GM18951 (cell line): Measurements from ENCODE around the gene ZNF433.
A peak's percentile ranks its signal among the peaks of the same experiment; 100 is the strongest.
"Not testable (repeated sequence)": the region's sequence is repeated elsewhere in the genome, so short reads cannot be mapped to it uniquely, and the experiment has no call there.

Source experiments
- POLR2A ChIP-seq: IDR thresholded peaks from 4 replicates; pipeline ENCODE4 v1.6.1; 2011; ENCODE audit warnings: mild to moderate bottlenecking; ENCODE audit not compliant: insufficient read length, insufficient read depth; ENCODE audit errors: extremely low read depth
- in situ Hi-C: fragments of 300-500 bp; cut with MboI; formaldehyde crosslinking; loops from one replicate; pipeline ENCODE4 v1.12.0; 2022; ENCODE audit warnings: low sequenced_read_pairs, mixed read lengths, inconsistent platforms; ENCODE audit not compliant: unreplicated experiment

ZNF433 gene

DNA sequence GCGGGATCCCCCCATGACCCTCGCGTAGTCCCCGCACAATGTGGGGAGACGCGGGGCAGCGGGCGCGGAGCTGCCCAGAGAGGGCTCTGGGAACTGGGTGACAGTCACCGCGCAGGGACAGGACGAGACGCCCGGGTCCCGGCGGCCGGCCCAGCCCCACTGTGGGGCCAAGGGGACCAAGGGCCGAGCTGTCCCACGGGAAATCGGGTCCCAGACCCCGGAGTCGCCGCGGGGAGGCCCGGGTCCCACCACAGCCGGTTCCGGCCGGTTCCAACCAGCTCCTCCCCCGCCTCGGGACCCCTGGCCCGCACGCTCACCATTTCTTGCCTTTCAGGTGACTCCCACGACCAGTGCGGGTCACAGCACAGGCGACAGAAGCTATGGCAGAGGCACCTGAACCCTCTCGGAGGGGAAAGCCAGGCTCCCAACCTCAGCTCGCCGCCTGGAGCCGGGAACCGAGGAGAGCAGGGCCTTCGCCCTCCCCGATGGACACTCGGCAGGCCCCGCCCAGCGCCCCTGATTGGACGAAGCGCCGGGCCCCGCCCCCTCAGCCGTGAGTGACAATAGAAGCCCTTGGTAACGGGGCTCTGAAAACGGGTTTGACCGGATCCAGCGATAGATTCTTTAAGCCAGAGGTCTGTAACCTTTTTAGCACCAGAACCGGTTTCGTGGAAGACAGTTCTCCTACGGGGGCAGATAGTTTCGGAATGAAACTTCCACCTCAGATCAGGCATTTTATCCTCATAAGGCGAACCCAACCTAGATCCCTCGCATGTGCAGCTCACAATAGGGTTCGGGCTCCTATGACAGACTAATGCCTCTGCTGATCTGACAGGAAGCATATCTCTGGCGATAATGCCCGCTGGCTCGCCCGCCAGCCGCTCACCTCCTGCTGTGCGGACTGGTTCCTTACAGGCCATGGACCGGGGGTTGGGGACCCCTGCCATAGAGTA lies at the start of gene ZNF433:
ZNF433 (minus strand) TSS at position 460 of the 953 bp plus-strand sequence; CDS start at position 320, 140 bp downstream.
- TF ChIP-seq POLR2A: peak; percentile 72
- in situ Hi-C loops: no loop called here

DNA sequence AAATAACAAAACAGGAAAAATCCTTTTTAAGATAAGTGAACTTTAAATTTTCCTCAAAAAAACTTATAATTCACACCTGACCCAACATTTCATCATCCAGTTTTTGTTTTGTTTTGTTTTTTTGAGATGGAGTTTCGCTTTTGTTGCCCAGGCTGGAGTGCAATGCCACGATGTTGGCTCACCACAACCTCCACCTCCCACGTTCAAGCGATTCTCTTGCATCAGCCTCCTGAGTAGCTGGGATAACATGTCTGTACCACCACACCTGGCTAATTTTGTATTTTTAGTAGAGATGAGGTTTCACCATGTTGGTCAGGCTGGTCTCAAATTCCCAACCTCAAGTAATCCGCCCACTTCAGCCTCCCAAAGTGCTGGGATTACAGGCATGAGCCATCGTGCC lies 47.9 kb upstream of the ZNF433 start:
- in situ Hi-C loops: not testable (repeated sequence)

DNA sequence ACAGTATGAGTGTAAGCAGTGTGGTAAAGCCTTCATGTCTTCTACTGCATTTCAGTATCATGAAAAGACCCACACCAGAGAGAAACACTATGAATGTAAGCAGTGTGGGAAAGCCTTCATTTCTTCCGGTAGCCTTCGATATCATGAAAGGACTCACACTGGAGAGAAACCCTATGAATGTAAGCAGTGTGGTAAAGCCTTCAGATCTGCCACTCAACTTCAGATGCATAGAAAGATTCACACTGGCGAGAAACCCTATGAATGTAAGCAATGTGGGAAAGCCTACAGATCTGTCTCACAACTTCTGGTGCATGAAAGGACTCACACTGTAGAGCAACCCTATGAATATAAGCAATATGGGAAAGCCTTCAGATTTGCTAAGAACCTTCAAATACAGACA lies 41.9 kb upstream of the ZNF433 start:
- TF ChIP-seq POLR2A: no peak
- in situ Hi-C loops: no loop called here

DNA sequence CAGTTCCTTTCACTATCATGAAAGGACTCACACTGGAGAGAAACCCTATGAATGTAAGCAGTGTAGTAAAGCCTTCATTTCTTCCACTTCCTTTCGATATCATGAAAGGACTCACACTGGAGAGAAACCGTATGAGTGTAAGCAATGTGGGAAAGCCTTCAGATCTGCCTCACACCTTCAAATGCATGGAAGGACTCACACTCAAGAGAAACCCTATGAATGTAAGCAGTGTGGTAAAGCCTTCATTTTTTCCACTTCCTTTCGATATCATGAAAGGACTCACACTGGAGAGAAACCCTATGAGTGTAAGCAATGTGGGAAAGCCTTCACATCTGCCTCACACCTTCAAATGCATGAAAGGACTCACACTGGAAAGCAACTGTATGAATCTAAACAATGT lies 40.9 kb upstream of the ZNF433 start:
- in situ Hi-C loops: not testable (repeated sequence)

DNA sequence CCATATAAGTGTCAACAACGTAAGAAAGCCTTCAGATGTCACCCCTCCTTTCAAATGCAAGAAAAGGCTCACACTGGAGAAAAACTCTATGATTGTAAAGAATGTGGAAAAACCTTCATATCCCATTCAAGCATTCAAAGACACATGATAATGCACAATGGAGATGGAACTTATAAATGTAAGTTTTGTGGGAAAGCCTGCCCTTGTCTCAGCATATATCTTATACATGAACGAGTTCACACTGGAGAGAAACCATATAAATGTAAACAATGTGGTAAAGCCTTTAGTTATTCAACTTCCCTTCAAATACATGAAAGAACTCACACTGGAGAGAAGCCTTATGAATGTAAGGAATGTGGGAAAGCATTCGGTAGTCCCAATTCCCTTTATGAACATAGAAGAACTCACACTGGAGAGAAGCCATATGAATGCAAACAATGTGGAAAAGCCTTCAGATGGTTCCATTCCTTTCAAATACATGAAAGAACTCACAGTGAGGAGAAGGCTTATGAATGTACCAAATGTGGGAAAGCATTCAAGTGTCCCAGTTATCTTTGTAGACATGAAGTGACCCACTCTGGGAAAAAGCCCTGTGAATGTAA lies 40.2 kb upstream of the ZNF433 start:
- no peak for TF ChIP-seq POLR2A
- in situ Hi-C loops: no loop called here

DNA sequence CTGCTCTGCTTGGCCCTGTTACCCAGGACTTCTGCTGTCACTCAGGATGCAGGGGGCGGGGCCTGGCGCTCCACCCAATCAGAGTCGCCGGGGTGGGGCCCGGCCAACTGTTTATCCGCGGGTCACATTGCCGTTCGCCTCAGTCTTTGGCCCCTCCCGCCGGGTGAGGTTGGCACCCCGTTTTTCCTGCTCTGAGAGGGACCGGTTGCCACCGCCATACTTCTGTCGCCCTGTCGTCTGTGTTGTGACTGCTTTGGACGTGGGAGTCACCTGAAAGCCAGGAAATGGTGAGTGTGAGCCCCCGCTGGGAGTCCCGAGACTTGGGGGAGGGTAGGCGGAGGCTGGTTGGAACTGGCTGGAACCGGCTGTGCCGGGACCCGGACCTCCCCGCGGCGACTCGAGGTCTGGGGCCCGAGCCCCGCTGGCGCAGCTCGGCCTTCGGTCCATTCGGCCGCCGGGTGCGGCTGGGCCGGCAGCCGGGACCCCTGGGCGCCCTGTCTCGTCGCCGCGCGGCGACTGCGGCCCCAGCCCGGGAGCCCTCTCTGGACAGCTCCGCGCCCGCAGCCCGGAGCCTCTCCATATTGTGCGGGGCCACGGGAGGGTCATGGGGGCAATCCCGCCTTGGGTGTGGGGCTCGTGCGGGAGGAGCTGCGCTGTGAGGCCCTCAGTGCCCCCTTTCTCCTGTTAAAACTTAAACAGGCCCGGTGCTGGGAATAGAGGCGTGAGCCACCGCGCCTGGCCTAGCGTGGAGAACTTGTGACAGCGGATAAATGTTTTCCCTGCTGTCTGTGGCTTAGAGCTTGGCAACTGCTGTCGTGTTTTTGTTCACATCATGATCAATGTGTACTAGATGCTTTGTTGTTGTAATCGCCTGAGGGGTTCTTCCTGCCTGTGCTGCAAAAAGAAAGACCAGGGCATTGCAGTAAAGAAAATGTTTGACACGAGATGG lies 29.4 kb upstream of the ZNF433 start, which contains the start of gene ZNF844:
ZNF844 (plus strand) TSS at position 142 of the 949 bp plus-strand sequence; CDS start at position 285, 143 bp downstream.
- in situ Hi-C loops: no loop called here
- peak; percentile 85 for TF ChIP-seq POLR2A

DNA sequence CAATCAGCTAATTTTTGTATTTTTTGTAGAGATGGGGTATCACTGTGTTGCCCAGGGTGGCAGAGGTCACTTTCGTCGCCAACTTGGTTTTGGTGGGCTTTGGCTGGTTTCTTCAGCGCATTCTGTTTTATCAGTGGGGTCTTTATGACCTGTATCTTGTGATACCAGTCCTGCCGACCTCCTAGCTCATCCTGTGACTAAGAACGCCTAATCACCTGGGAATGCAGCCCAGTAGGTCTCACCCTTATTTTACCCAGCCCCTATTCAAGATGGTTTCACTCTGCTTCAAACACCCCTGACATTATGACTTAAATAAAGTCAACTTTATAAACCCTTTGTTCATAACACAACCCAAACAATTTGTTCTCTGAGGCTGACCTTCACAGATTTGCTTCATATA lies 20.3 kb upstream of the ZNF433 start:
- in situ Hi-C loops: no loop called here
- TF ChIP-seq POLR2A: no peak

DNA sequence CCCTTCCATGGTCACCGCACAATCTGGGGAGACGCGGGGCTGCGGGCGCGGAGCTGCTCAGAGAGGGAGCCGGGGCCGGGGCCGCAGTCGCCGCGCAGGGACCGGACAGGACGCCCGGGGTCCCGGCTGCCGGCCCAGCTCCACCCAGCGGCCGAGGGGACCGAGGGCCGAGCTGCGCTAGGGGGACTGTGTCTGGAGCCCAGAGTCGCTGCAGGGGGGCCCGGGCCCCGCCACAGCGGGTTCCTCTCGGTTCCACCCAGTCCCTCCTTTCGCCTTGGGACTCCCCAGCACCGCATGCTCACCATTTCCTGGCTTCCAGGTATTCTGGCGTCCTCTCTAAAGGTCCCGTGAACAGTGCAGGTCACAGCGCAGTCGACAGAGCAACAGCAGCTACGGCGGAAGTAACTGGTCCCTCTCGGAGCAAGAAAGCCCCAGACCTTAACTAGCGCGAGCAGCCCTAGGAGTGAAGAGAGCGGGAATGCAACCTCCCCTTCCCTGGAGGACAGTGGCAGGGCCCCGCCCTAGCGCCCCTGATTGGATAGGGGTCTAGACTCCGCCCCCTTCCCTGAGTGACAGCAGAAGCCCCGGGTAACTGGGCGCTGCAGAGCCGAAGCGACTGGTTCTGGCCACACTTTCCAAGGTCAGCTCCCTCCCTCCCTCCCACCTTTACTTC lies 17.2 kb upstream of the ZNF433 start, which contains the start of gene ZNF878:
ZNF878 (minus strand) TSS at position 465 of the 673 bp plus-strand sequence; CDS start at position 305, 160 bp downstream.
- in situ Hi-C loops: no loop called here
- TF ChIP-seq POLR2A: peak; percentile 97

DNA sequence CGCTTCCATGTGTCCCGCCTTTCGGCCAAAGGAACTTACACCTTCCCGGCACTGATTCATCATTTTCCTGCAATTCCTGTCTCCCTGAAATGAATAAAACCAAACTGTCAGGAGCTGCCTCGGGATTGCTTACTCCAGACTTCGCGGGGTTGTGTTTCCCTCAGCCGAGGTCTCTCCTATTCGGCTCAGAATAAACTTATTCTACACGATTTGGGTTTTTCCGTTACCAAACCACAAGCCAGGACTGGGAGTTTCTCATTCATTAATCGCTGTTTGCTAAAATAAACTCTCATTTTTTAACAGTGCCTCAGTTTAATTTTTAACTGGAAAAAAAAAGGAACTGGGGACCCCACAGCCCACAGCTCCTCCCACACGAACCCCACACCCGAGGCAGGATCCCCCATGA lies 16.6 kb upstream of the ZNF433 start:
- no peak for TF ChIP-seq POLR2A
- in situ Hi-C loops: no loop called here

DNA sequence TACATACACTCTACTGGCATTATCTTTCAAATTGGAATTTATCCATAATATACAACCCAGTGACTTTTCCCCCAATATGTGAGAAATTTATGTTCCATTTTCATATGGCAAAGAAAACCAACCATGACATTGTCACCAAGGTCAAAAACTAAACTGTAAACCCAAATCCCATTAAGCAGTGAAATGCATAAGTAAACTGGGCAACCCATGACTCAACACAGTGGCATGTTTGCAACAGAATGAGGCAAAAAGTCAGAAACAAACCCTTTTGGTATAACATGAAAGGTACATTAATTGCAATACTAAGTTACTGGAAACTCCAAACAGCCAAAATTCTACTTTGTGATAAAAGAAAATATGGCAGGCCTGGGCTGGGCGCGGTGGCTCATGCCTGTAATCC lies 12.4 kb upstream of the ZNF433 start:
- in situ Hi-C loops: no loop called here
- no peak for TF ChIP-seq POLR2A

DNA sequence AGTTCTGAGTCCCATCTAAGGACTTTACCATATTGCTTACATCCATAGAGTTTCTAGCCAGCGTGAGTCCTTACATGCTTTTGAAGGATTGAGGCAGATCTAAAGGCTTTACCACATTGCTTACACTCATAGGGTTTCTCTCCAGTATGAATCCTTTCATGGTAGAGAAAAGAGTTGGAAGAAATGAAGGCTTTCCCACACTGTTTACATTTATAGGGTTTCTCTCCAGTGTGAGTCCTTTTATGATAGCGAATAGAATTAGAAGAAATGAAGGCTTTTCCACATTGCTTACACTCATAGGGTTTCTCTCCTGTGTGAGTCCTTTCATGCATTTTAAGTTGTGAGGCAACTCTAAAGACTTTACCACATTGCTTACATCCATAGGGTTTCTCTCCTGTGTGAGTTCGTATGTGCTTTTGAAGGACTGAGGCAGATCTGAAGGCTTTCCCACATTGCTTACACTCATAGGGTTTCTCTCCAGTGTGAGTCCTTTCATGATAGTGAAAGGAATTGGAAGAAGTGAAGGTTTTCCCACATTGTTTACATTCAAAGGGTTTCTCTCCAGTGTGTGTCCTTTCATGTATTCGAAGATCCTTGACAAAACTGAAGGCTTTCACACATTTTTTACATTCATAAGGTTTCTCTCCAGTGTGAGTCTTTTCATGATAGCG lies 8.4 kb upstream of the ZNF433 start:
- no peak for TF ChIP-seq POLR2A
- in situ Hi-C loops: no loop called here

DNA sequence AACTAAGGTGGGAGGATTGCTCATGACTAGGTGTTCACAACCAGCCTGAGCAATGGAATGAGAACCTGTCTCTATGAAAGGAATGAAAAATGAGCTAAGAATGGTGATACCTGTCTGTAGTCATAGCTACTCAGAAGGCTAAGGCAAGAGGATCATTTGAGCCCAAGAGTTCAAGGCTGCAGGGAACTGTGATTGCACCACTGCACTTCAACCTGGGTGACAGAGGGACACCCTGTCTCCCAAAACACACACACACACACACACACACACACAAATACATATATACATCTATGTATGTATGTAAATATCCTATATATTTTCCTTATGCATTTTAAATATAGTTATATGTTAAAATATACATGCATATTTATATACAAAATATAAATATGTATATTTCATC lies 7.4 kb upstream of the ZNF433 start:
- in situ Hi-C loops: no loop called here
- TF ChIP-seq POLR2A: no peak
